GM21526 (cell line): ENCODE data around the gene MPP2.
"Not testable (repeated sequence)": the region's sequence is repeated elsewhere in the genome, so short reads cannot be mapped to it uniquely, and the experiment has no call there.

Experiments
- ATAC-seq: cut with Tn5 transposase; IDR thresholded peaks from one replicate; pipeline ENCODE4 v1.9.1; 2021; ENCODE audit warnings: moderate library complexity; ENCODE audit not compliant: unreplicated experiment, low FRiP score

Gene MPP2

DNA sequence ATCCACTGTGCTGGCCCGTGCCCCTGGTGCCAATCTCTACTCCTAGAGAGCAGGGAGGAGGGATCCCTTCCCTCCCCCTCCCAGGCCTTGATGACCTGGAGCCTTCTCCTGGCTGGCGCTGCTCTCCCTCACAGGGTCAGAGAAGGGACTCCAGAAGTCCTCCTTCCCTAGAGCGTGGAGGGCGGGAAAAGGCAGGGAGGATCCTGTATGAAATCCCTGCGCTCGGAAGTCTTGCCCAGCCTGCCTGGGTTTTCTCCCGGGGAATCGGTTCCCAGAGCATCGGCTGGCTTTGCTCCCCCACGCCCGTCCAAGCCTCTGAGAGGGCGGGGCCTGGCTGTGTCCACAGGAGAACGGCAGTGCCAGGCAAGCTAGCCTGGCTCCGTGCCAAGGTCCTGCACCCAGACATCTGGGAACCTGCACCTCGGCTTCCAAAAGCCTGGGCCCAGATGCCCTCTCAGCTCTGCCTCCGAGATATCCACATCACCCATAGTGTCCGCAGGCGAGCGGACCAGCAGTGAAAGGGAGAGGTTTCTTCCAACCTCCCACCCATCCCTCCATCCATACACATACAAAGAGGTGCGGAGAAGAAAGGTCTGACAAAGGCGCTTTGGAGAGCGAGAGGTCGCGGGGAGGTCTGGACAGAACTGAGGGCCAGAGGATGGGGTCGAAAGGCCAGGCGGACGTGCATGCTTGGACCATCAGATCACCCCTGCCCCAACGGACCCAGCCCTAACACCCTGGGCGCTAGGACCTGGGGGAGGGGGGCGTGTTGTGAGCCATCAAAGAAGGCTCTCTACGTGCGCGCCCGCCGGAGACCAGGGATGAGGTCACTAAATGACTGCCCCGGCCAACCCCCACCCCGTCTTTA is 1.1 kb downstream of the MPP2 start:
- ATAC-seq: no peak

DNA sequence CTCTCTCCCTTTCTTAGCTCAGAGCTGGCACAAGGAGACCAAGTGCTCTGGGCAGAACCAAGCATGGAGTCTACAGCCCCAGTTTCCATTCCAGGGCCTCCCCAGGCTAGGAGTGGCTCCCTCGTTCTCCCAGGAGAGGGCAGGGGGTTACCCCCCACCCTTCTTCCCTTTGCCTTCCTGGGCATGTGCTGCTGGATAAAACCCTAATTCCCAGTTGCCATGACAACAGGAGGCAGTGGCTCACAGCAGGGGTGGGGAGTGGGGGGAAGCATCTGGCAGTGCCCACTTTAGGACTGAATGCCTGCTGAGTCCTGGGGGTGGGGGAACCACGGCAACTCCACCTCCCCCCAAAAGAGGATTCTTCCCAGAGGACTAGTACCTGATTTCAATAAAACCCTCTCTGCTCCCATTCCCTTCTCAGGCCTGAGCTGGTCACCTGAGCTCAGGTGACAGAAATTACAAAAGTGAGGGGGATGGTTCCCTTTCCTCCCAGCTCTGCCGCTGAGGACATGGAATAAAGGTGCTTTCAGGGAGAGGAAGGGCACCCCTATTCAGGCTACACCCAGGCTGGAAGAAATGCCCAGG is 1.8 kb downstream of the MPP2 start:
- ATAC-seq: no peak

GRCh38 chr17:43901861-43902589 is 5.3 kb downstream of the MPP2 start:
- ATAC-seq: no peak

- ATAC-seq: no peak
These were observed 6.2 kb downstream of the MPP2 start for GRCh38 chr17:43900858-43901754.

GRCh38 chr17:43900183-43900857 is 7.0 kb downstream of the MPP2 start:
- ATAC-seq: no peak

- no peak for ATAC-seq
These were observed 8.9 kb downstream of the MPP2 start for GRCh38 chr17:43898446-43898845.

GRCh38 chr17:43897831-43898230 is 9.5 kb downstream of the MPP2 start:
- ATAC-seq: no peak

- not testable (repeated sequence) for ATAC-seq
These were observed 12.8 kb downstream of the MPP2 start for GRCh38 chr17:43894494-43894893.

DNA sequence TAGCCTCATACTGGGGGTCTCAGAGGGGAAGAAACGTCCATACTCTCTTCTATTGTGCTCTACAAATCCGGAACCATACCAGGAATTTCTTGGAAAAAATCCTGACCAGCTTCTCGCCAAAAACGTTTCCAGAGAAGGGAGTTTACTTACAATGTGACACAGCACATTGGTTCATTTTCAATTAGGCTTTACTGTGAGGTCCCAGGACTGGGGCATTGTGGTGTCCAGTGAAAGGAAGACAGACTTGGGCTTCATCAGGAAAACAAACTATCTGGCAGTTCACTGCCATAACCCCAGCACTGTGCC is 14.7 kb downstream of the MPP2 start:
- no peak for ATAC-seq

DNA sequence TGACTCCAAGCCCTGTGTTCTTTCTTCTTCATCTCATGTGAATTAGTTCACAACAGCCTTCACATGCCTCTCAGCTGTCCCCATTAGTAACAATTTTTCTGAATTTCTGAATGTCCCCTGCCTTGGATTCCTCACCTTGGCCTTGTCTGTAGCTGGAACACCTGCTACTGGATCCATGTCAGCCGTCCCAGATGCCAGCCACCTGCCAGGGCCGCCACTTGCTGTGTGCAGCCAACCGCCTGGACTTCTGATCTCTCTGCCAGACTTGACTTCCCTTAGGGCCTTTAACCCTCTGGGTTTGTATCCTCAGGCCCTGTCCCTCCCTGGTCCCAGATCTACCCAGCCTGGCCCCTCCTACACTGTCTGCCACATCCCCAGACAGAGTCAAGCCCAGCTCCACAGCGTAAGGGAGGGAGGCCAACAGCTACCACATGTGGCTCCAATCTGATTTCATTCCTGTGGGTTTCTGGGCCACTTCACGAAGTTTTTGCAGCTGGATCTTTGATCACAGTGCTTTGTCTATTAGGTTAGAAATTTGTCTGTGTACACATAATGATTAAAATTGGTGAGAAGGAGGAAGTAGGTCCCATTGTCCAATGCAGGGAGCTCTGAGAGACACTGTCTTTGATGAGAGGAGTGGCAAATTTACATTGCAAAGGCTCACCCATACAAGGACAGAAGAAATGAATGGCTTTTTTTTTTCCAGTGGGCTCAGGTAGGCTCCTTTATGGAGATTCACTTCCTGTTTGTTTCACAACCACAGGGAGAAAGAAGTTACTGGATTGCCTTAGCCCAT is 15.3 kb downstream of the MPP2 start:
- no peak for ATAC-seq

GRCh38 chr17:43890240-43890639 is 17.1 kb downstream of the MPP2 start:
- ATAC-seq: no peak

DNA sequence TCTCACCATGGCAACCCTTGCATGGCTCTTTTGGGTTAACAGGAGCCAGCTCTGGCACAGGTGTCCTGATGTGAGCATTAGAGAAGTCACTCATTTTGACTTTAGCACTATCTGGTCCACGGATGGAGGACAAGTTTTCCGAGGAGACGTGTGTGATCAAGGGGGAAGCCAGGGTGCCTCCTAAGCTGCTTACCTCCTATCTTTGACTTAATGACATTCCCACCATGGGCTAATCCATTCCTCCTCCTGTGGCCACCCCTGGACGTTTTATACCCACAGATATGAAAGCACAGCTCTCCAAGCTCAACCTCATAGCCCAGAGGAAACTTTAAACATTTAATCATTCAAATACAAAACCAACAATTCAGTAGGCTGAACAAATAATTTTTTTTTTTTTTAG is 18.8 kb downstream of the MPP2 start:
- ATAC-seq: no peak

DNA sequence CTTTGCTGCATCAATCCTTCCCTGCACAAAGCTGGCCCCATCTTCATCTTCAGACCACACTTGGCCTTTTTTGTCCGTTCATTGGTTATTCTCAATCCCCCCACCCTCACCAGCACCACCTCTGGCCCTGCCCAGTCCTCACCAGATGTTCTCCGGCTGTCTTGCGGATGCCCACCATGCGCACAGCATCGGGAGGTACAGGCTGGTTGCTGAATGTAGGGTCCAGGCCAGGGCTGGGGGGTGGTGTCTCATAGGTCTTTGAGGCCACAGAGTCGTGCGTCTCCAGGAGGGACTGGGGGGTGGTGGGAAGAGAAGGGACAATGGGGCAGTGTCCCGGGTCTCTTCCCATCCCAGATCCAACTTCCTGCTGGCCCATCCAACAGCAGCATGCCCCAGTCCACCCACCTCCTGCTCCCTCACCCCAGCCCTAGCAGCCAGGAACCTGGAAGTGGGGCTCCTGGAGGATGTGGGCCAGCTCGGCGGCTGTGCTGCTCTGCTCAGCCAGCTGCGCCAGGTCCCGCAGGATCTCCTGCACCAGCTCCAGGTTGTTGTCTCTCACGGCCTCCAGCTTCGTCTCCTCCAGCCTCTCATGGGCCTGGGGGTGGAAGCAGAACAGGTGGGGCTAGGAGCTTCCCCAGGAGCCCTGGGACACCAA is 24.4 kb downstream of the MPP2 start:
- ATAC-seq: no peak

DNA sequence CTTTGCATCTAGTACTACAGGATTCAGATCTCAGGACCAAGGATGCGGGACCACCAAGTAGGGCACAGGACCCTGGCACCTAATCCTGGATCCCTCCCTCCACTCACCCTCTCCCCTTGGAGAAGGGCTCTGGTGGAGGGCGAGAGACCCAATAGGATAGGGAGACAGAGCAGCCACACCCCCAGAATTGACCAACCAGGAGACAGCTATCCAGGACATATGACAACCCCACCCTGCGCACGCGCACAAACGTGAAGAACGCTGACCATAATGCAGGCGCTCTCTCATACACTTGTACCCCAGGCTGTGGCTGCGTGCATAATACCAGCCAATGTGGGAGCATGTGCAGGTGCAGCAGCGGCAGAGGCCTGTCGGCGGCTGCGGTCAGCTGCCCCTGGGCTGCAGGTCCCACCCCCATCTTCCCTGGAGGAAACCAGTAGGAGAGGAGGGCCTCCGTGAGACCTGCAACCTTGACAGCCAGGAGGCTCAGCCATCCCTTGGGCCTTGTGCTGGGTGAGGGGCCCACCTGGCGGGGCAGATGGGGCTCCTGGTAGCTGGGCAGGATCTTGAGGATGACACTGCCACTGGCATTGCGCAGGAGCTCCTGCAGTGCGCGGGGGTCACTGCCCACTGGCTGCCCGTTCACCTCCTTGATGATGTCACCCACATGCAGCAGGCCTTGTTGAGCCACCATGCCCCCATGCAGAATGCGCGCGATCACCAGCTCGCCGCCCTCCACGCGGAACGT is 25.4 kb downstream of the MPP2 start:
- ATAC-seq: no peak

DNA sequence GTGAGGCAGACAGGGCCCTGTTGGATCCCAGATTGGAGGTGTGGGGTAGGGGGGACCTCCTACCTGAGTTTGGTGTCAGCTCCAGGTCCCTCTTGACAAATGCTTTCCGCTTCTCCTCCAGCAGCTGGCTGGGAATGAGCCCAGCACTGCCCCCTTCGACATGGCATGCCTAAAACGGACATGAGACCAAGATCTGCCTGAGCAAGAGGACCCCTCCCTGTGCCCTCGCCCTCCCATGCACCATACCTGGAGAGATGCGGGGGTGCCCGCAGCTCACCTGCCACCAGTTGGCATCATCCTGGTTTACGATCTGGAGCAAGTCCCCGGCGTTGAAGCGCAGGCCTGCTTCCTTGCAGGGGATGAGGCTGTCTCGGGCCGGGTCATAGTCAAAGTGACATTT is 26.2 kb downstream of the MPP2 start:
- ATAC-seq: no peak

- ATAC-seq: no peak
These were observed 26.8 kb downstream of the MPP2 start for GRCh38 chr17:43880420-43880991.

DNA sequence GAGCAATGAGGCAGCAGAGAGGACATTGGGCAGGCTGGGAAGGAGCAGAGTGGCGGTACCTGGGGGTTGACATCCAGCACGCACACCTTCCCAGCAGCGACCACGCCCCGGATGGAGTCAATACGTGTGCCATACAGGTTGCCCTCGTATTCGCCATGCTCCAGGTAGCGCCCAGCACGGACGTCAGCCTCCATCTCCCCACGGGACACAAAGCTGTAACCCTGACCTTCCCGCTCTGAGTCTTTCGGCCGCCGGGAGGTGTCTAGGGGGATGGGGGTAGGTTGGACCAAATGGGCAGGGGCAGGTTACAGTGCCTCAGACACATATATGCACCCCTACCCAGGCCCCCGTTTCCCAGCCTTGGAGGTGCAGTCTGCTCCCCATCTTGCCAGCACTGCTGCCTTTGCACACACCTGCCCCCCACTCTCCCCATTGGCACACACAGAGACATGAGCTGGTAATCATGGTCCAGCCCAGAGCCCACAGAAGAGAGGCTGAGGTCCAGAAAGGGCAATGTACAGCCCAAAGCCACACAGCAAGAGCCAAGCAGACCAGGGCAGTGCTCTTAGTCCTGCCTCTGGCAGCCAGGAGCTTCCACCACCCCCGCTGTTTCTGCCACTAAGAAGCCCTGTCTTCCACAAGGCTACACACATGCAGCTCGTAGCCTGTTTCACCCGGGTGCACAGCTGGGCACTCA is 27.5 kb downstream of the MPP2 start:
- ATAC-seq: no peak
